HepG2 (cell line): ENCODE data around the gene ZNF277. TPM values are rescaled to one million over a fixed set of nuclear protein-coding genes. Genes with fewer than 3 reads are reported as not detected.

Experiments used
- ATAC-seq: fragments of 200-7000 bp; cut with Tn5 transposase; 3 replicates; pipeline ENCODE4 v1.9.1; 2020; ENCODE audit warnings: mild to moderate bottlenecking, moderate library complexity
- BruUV-seq: library from RNA; stranded (reverse); fragments of 400-500 nt; replicated peaks from 2 replicates; lab custom pipeline; 2021; lab: Mats Ljungman, UMichigan
- CTCF ChIA-PET: fragments of 300-600 bp; formaldehyde crosslinking; extraction: SDS; loops from one replicate; lab custom pipeline; 2021; ENCODE audit warnings: low total read pairs, inconsistent platforms, low intra/inter-chr PET ratio; lab: Yijun Ruan, JAX
- POLR2A ChIA-PET: fragments of 350-600 bp; sonication (Branson Sonifier 250); formaldehyde crosslinking; loops from one replicate; lab custom pipeline; 2020; ENCODE audit warnings: antibody characterized with exemption, inconsistent platforms; lab: Yijun Ruan, JAX
- DNase-seq: peaks from one replicate; pipeline ENCODE4 v3.0.0-alpha.2; 2015; ENCODE audit warnings: low spot score
- FAIRE-seq: peaks from 3 replicates; lab custom pipeline; 2011; peaks lifted over from hg19 to GRCh38; lab: Jason Lieb, UNC
- H2AFZ ChIP-seq: one replicate; pipeline ENCODE4 v1.6.1; 2011; ENCODE audit warnings: low read length, inconsistent platforms
- H3K27ac ChIP-seq: fragments of 300-600 bp; 3 replicates; pipeline ENCODE4 v1.8.0; 2011; ENCODE audit warnings: mixed run types, mild to moderate bottlenecking, mixed read lengths, low read length, inconsistent platforms; ENCODE audit not compliant: insufficient read depth; ENCODE audit errors: extremely low read length
- H3K27me3 ChIP-seq, 2 experiments: fragments of 200-600 bp in 1 of 2; 2 replicates in 1 of 2; 3 replicates in 1 of 2; pipeline versions ENCODE4 v1.6.0 to v1.8.0; 2011; ENCODE audit warnings: low read length in 2 of 2, mild to moderate bottlenecking in 2 of 2, moderate library complexity in 2 of 2, inconsistent platforms in 1 of 2; ENCODE audit not compliant: insufficient read depth in 2 of 2, control insufficient read depth in 1 of 2
- H3K36me3 ChIP-seq, 2 experiments: fragments of 200-600 bp in 1 of 2; replicated peaks in 1 of 2; 2 replicates in 1 of 2; 3 replicates in 1 of 2; pipeline versions ENCODE4 v1.5.1 to v1.8.0; 2011; ENCODE audit warnings: low read length in 2 of 2, inconsistent platforms in 1 of 2; ENCODE audit not compliant: insufficient read depth in 2 of 2, control insufficient read depth in 1 of 2
- H3K4me1 ChIP-seq: 2 replicates; pipeline ENCODE4 v1.5.1; 2012; ENCODE audit warnings: low read length, inconsistent platforms; ENCODE audit not compliant: insufficient read depth
- H3K4me2 ChIP-seq: 2 replicates; pipeline ENCODE4 v1.6.0; 2011; ENCODE audit warnings: low read depth, low read length, inconsistent platforms
- H3K4me3 ChIP-seq, 3 experiments: fragments of 200-600 bp in 1 of 3; sonication (generic), shearing (Covaris generic) in 1 of 3; replicated peaks in 1 of 3; 2 replicates each; pipeline ENCODE4 v1.5.1; 2011 to 2016; ENCODE audit warnings: low read length in 3 of 3, inconsistent platforms in 2 of 3, low read depth in 2 of 3, mild to moderate bottlenecking in 2 of 3, control low read depth in 1 of 3, mixed read lengths in 1 of 3; ENCODE audit not compliant: insufficient read depth in 1 of 3
- H3K79me2 ChIP-seq: one replicate; pipeline ENCODE4 v1.6.1; 2011; ENCODE audit warnings: low read length, inconsistent platforms; ENCODE audit not compliant: insufficient read depth
- H3K9ac ChIP-seq: 2 replicates; pipeline ENCODE4 v1.6.0; 2011; ENCODE audit warnings: mild to moderate bottlenecking, low read depth, low read length, inconsistent platforms; ENCODE audit not compliant: insufficient read depth
- H3K9me3 ChIP-seq: 2 replicates; pipeline ENCODE4 v1.5.1; 2012; ENCODE audit warnings: mild to moderate bottlenecking, low read length
- H4K20me1 ChIP-seq: 2 replicates; pipeline ENCODE4 v1.6.0; 2011; ENCODE audit warnings: inconsistent platforms, mild to moderate bottlenecking, low read length, moderate library complexity; ENCODE audit not compliant: insufficient read depth
- CREB3 ChIP-seq: sonication (generic); formaldehyde crosslinking; IDR thresholded peaks from 2 replicates; pipeline ENCODE4 v1.5.0; 2020; ENCODE audit warnings: missing genetic modification reagents
- IKZF4 ChIP-seq: sonication (generic); formaldehyde crosslinking; IDR thresholded peaks from 2 replicates; pipeline ENCODE4 v1.5.1; 2020; ENCODE audit warnings: borderline replicate concordance, mild to moderate bottlenecking, low read depth, missing genetic modification reagents; ENCODE audit errors: not compliant biosample characterization
- NAIF1 ChIP-seq: sonication (generic); formaldehyde crosslinking; IDR thresholded peaks from 2 replicates; pipeline ENCODE4 v1.5.0; 2020; ENCODE audit warnings: mild to moderate bottlenecking, missing genetic modification reagents, borderline replicate concordance
- RBM39 ChIP-seq: fragments of 200-400 bp; formaldehyde crosslinking; IDR thresholded peaks from one replicate; pipeline ENCODE4 v1.6.1; 2018; ENCODE audit warnings: antibody characterized with exemption, mild to moderate bottlenecking, low read depth, low read length; ENCODE audit not compliant: poor library complexity, severe bottlenecking
- TCF7 ChIP-seq: sonication (generic); IDR thresholded peaks from 2 replicates; pipeline ENCODE4 v1.6.1; 2016; ENCODE audit warnings: antibody characterized with exemption, low read depth
- UBTF ChIP-seq: sonication (generic); formaldehyde crosslinking; IDR thresholded peaks from 2 replicates; pipeline ENCODE4 v1.4.0; 2020; ENCODE audit warnings: mild to moderate bottlenecking, missing genetic modification reagents
- ZNF12 ChIP-seq: sonication (generic); formaldehyde crosslinking; IDR thresholded peaks from 2 replicates; pipeline ENCODE4 v1.5.0; 2020; ENCODE audit warnings: missing genetic modification reagents
- ZNF124 ChIP-seq: sonication (generic); formaldehyde crosslinking; IDR thresholded peaks from 2 replicates; pipeline ENCODE4 v1.4.0; 2020; ENCODE audit warnings: missing genetic modification reagents
- ZNF326 ChIP-seq: sonication (generic); formaldehyde crosslinking; IDR thresholded peaks from 2 replicates; pipeline ENCODE4 v1.4.0; 2020; ENCODE audit warnings: missing genetic modification reagents, borderline replicate concordance
- ZNF337 ChIP-seq: sonication (generic); formaldehyde crosslinking; IDR thresholded peaks from 2 replicates; pipeline ENCODE4 v1.5.1; 2020; ENCODE audit warnings: missing genetic modification reagents, low read depth, mild to moderate bottlenecking, borderline replicate concordance
- WGBS: methylation state at CpG from one replicate; pipeline ENCODE4 v1.1.6; 2017; ENCODE audit warnings: low lambda C conversion rate; 5-methylcytosine and 5-hydroxymethylcytosine counted together
- in situ Hi-C: cut with HindIII; loops from 2 replicates; pipeline ENCODE4 v1.10.0; 2017; ENCODE audit warnings: low pct_unique_long_range_greater_than_20kb; ENCODE audit not compliant: extremely low pct_ligation_motif_present
- intact Hi-C: fragments of 100-400 bp; cut with micrococcal nuclease; formaldehyde crosslinking; loops from one replicate; pipeline ENCODE4 v1.10.0; 2022; ENCODE audit not compliant: unreplicated experiment
- polyA plus RNA-seq, 8 experiments: library from polyadenylated mRNA; depleted of rRNA in 3 of 8; stranded (reverse) in 7 of 8; unstranded in 1 of 8; fragments of >200 nt; fragmentation: Illumina TruSeq in 4 of 8; extraction: Trizol in 4 of 8; gene quantifications; 2 replicates each; pipeline versions ENCODE4 v1.2.1 to v1.2.3, GENCODE V29; 2011 to 2016; ENCODE audit warnings: low read depth in 4 of 8, missing spikeins in 1 of 8, mixed read lengths in 1 of 8; ENCODE audit not compliant: insufficient read depth in 1 of 8
- total RNA-seq, 5 experiments: library from RNA; depleted of rRNA; stranded (reverse); fragments of >200 nt; fragmentation: Illumina TruSeq; extraction: Trizol; gene quantifications; 2 replicates each; pipeline ENCODE4 v1.2.3, GENCODE V29; 2016; ENCODE audit warnings: low read depth in 1 of 5
- TF ChIP-seq, protein P1 (sequence below): sonication (generic); formaldehyde crosslinking; IDR thresholded peaks from 2 replicates; pipeline ENCODE4 v1.5.0; 2020; ENCODE audit warnings: mild to moderate bottlenecking, missing genetic modification reagents

ZNF277 gene
- total and polyA plus RNA-seq, 2 of the 13 experiments (the other 11 are each of a cell fraction or from before 2014, with no cell fraction given) = 29.1 to 30.1 TPM

DNA sequence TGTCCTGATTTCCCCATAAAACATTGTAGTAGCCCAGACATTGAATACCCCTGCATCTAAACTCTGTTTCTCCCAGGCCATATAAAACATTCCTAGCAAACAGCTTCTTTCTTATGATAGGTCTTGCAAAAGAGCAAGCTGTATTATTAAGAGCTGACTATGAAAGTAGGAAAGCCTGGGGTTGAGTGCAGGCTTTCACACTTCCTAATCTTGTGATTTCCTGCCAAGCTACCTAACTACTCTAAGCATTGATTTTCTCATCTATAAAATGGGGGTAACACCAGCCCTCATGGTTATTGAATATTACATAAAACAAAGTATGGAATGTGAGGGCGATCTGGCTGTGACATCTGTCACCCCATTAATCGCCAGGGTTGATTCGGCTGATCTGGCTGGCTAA, 81.8 kb downstream of the ZNF277 start:
- Histone ChIP-seq H4K20me1 (no peaks in the 10 kb centered on the region), H3K9ac (no peak overlapping the region), H3K9me3 (no peaks in the 10 kb centered on the region), H3K27ac (no peak overlapping the region), H3K4me3 (no peak overlapping the region), H3K4me1 (no peaks in the 10 kb centered on the region), H3K4me2 (no peak overlapping the region), H3K27me3 (no peaks in the 10 kb centered on the region), H3K36me3 (peaks cover 1 to 25% of the 10 kb centered on the region in 2 experiments; a peak in 4 of 5 replicates), H3K79me2 (no peaks in the 10 kb centered on the region), H2AFZ (no peak overlapping the region)
- TF ChIP-seq UBTF (CRISPR knock-in tag) (no peak), ZNF337 (CRISPR knock-in tag) (no peak), ZNF326 (no peak), RBM39 (no peak), NAIF1 (CRISPR knock-in tag) (no peak), TCF7 (no peak), ZNF124 (CRISPR knock-in tag) (no peak), IKZF4 (no peak), CREB3 (CRISPR knock-in tag) (no peak), ZNF12 (CRISPR knock-in tag) (no peak)
- TF ChIP-seq, protein P1, sequence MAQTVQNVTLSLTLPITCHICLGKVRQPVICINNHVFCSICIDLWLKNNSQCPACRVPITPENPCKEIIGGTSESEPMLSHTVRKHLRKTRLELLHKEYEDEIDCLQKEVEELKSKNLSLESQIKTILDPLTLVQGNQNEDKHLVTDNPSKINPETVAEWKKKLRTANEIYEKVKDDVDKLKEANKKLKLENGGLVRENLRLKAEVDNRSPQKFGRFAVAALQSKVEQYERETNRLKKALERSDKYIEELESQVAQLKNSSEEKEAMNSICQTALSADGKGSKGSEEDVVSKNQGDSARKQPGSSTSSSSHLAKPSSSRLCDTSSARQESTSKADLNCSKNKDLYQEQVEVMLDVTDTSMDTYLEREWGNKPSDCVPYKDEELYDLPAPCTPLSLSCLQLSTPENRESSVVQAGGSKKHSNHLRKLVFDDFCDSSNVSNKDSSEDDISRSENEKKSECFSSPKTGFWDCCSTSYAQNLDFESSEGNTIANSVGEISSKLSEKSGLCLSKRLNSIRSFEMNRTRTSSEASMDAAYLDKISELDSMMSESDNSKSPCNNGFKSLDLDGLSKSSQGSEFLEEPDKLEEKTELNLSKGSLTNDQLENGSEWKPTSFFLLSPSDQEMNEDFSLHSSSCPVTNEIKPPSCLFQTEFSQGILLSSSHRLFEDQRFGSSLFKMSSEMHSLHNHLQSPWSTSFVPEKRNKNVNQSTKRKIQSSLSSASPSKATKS (CRISPR knock-in tag) = no peak
- DNase-seq = no peak
- no TSS peak for BruUV-seq
- ATAC-seq = no peak
- FAIRE-seq = no peak
- ChIA-PET POLR2A (no interaction called here), CTCF (no interaction called here)
- intact Hi-C loops = no loop called here
- WGBS = 95% methylated on average over 3 of the region's 3 CpGs
- in situ Hi-C loops = no loop called here
